GM21576 (cell line): ENCODE data around the gene TUB.

Source experiments
- ATAC-seq: cut with Tn5 transposase; IDR thresholded peaks from one replicate; pipeline ENCODE4 v1.9.1; 2021; ENCODE audit warnings: mild to moderate bottlenecking, moderate library complexity; ENCODE audit not compliant: unreplicated experiment

Gene TUB

GRCh38 chr11:8067929-8068575 lies 13.0 kb upstream of the TUB start:
- ATAC-seq: no peak

DNA sequence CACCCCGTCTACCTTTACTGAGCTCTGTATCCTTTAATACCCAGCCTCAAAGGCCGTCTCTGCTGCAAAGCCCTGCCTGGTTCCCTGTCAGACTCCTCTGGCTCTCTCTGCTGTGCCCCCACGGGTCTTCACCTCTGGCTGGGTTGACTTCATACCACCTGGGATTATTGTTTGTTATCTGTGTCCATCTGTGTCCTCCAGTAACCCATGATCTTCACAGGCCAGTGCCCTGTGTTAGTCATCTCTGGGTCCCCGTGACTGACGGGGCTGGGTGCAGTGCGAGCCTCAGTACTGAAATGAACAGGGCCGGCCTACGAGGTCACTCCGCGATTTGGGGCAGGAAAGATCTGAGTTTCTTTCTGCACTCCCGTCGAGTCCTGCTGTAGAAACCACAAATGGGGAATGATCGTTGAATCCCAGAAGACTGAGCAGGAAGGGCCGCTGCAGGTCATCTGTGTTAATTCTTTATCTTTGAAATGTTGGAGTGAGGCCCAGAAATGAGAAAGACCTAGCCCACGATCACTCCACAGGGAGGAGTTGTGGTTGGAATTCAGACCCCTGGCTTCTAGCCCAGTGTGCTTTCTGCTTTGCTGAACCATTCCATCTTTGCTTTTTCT lies 12.3 kb upstream of the TUB start:
- no peak for ATAC-seq

DNA sequence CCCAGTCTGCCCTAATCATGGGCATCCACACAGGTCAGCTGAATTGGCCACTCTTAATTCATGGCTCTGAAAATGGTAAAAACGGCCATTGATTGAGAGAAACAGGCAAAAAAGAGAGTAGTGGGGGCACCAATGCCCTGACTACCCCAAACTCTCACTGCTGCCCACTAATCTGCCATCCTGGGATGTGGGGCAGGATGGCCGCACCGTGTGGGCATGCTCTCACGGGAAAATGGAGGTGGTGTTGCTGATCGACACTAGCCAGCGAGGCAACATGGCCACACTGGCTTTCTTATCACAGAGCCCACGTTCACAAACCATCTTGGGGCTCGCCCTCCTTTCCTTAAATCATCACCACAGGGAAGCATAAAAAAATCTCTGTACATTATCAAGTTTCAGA lies 11.2 kb upstream of the TUB start:
- ATAC-seq: no peak

DNA sequence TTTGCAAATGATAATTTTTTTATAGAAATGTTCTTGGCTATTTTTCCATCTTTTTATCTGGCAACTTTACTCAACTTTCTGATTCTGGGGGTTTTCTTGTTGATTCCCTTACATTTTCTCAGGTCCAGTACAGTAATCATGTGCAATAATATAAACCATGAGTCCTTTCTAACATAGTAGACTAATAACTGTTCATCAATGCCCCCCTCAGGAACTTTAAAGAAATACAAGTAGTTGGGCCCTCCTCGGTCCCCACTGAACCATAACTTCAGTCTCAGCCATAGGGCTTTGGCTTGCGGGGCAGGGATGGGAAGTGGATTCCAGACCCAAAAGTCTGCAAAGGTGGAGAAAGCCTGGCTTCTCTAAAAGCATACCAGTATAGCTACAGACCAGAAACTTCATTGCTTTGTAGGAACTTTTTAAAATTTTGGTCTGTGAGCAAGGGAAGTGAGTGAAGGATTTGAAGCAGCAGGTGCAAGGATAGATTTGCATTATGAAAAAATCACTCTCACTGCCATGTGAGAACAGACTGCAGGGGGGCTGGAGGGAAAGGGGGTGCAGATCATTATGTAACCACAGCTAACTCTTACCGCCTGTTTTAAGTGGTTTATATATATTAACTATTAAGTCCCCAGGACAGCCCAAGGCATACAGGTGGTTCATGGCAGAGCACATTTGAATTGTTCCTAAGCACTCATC lies 10.4 kb upstream of the TUB start:
- ATAC-seq: peak; percentile 61

- no peak for ATAC-seq
Observed at GRCh38 chr11:8071616-8072581, 9.1 kb upstream of the TUB start.

DNA sequence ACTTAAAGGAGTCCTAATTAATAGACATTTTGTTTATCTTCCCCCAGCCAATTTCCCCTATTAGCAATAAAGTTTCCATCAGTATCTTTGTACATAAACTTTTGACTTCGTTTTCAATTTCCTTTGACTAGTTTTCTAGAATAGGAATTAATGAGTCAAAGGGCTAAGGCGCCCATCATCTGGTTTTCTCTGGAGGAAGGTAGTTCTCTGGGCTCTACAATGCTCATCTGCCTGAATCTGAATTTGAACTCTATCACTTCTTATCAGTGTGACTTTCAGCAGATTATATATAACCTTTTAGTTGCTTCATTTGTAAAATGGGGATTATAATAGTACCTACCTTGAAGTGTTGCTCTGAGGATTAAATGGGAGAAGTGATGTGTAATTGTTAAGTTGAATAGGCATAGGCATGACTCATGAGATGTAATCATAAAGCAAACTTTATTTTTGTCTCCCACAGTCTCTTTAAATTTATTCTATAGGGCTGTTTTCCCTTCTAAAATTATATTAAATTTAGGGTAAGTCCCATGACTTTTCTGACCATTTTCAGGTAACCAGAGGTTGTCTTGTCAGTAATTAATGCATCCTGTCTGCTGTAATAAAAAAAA lies 5.8 kb upstream of the TUB start:
- ATAC-seq: no peak

- ATAC-seq: no peak
Observed at GRCh38 chr11:8079111-8079675, 1.8 kb upstream of the TUB start.

- no peak for ATAC-seq
Observed at GRCh38 chr11:8080069-8080670, 841 bp upstream of the TUB start.

GRCh38 chr11:8081591-8082250 lies 710 bp downstream of the TUB start:
- ATAC-seq: no peak

DNA sequence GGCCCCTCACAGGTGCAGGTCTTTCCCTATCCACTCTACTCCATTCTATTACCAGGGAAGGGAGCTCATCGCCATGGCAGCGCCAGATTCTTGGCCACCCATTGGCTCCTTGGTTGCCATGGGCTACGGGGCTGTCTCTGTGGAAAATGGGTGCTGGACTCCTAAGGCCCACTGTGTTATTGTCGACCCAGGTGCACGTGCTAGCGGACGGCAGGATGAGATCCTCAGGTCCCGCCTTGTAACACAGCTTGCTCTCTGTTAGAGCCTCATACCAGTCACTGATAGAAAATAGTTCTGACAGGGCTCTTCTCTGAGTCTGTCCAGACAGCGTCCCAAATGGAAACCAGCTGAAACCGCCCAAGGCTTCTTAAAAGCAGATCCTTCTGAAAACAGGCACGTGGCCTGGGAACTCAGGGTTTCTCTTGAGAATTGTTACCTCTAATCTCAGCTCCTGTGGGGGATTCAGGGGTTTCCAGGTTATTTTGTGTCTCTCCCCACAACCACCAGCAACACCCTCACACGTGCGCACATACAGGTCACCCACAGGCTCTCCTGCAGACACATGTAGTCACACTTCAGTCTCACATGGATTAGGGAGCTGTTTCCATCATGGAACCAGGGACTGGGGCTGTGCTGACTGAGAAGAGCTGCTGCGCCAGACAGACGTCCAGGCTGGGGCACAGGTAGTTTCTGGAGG lies 1.5 kb downstream of the TUB start:
- ATAC-seq: no peak

- no peak for ATAC-seq
Observed at GRCh38 chr11:8083088-8083395, 2.0 kb downstream of the TUB start.

DNA sequence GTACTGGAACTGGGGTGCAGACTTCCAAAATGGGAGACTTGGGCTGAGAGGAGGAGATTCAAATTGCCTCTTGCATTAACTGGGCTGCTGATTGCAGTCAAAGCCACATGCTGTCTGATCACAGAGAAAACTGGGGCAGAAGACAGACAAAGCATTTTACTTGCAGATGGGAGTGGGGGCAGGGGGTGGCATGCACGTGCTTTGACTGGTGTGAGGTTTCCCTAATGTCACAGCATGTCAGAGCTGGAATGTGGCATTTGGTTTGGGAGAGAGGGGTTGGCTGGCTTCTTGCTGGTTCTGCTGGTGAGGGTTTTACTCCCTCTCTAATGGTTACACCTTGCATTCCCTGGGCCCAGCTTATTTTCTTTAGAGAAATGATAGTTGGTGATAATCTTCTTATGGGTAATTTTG lies 2.9 kb downstream of the TUB start:
- no peak for ATAC-seq

GRCh38 chr11:8084352-8084751 lies 3.3 kb downstream of the TUB start:
- ATAC-seq: no peak

GRCh38 chr11:8085011-8085645 lies 4.1 kb downstream of the TUB start:
- ATAC-seq: no peak

GRCh38 chr11:8086001-8086479 lies 5.0 kb downstream of the TUB start:
- no peak for ATAC-seq

DNA sequence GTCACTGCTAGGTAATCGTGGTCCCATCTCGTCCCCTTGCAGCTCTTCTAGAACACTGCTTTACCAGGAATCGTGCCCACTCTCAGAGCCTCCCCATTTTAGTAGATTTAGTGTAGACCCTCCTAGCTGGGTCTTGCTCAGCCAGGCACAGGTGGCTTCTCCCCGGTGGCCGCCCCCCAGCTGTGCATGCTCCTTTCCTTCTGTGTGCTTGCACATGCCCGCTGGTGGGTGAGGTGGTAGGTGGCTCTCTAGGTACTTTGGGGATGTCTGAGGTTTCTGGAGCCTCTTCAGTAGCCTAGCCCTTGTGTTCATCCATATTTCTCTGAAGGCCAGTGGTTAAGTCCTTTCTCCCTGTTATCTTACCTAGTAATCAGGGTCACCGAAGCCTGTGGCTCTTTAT lies 5.6 kb downstream of the TUB start:
- ATAC-seq: no peak

- ATAC-seq: no peak
Observed at GRCh38 chr11:8087185-8087584, 6.2 kb downstream of the TUB start.

GRCh38 chr11:8087756-8088155 lies 6.7 kb downstream of the TUB start:
- ATAC-seq: no peak
